GM20000 (cell line): ENCODE results near the gene ITPR2.
"Not testable (repeated sequence)": the region's sequence is repeated elsewhere in the genome, so short reads cannot be mapped to it uniquely, and the experiment has no call there.

Experiments
- DNase-seq: peaks from one replicate; pipeline ENCODE4 v3.0.0; 2012; ENCODE audit warnings: low spot score
- CTCF ChIP-seq: IDR thresholded peaks from 2 replicates; pipeline ENCODE4 v1.5.1; 2012; ENCODE audit warnings: mild to moderate bottlenecking, control low read depth; ENCODE audit errors: extremely low read depth, missing control alignments

ITPR2 gene

GRCh38 chr12:26609986-26610385 lies 223.0 kb downstream of the ITPR2 start:
- DNase-seq: no peak
- no peak for TF ChIP-seq CTCF

GRCh38 chr12:26608706-26609105 lies 224.3 kb downstream of the ITPR2 start:
- no peak for TF ChIP-seq CTCF
- no peak for DNase-seq

- TF ChIP-seq CTCF: no peak
- DNase-seq: no peak
These were observed 224.7 kb downstream of the ITPR2 start for GRCh38 chr12:26608273-26608672.

GRCh38 chr12:26606911-26607310 lies 226.1 kb downstream of the ITPR2 start:
- no peak for TF ChIP-seq CTCF
- no peak for DNase-seq

GRCh38 chr12:26604813-26605212 lies 228.2 kb downstream of the ITPR2 start:
- not testable (repeated sequence) for DNase-seq

- TF ChIP-seq CTCF: no peak
- DNase-seq: no peak
These were observed 233.8 kb downstream of the ITPR2 start for GRCh38 chr12:26599096-26599695.

GRCh38 chr12:26595806-26596205 lies 237.2 kb downstream of the ITPR2 start:
- no peak for TF ChIP-seq CTCF
- DNase-seq: no peak

- no peak for DNase-seq
- TF ChIP-seq CTCF: no peak
These were observed 252.4 kb downstream of the ITPR2 start for GRCh38 chr12:26580619-26581018.
